Astrocyte (in vitro differentiated cells and primary cell): ENCODE results near the gene CCND1. TPM values are rescaled to one million over a fixed set of nuclear protein-coding genes. Genes with fewer than 3 reads are reported as not detected.

Source experiments
- DNase-seq: peaks from one replicate; pipeline ENCODE4 v3.0.0-alpha.2; 2010; ENCODE audit warnings: low read depth
- FAIRE-seq: peaks from 2 replicates; lab custom pipeline; 2011; peaks lifted over from hg19 to GRCh38; lab: Jason Lieb, UNC
- H2AFZ ChIP-seq: 2 replicates; pipeline ENCODE4 v1.6.0; 2012; ENCODE audit warnings: low read depth, low read length, inconsistent platforms
- H3K27ac ChIP-seq: 2 replicates; pipeline ENCODE4 v1.5.1; 2011; ENCODE audit warnings: low read depth, low read length, inconsistent platforms
- H3K27me3 ChIP-seq: 2 replicates; pipeline ENCODE4 v1.6.0; 2011; ENCODE audit warnings: low read length, inconsistent platforms; ENCODE audit not compliant: insufficient read depth
- H3K36me3 ChIP-seq: 2 replicates; pipeline ENCODE4 v1.5.1; 2011; ENCODE audit warnings: low read length, inconsistent platforms; ENCODE audit not compliant: insufficient read depth
- H3K4me1 ChIP-seq: 2 replicates; pipeline ENCODE4 v1.5.1; 2011; ENCODE audit warnings: low read length, inconsistent platforms; ENCODE audit not compliant: insufficient read depth
- H3K4me2 ChIP-seq: 2 replicates; pipeline ENCODE4 v1.6.0; 2012; ENCODE audit warnings: low read length, inconsistent platforms
- H3K4me3 ChIP-seq: 2 replicates; pipeline ENCODE4 v1.5.1; 2011; ENCODE audit warnings: low read depth, mild to moderate bottlenecking, low read length, inconsistent platforms; ENCODE audit not compliant: insufficient read depth
- H3K79me2 ChIP-seq: 2 replicates; pipeline ENCODE4 v1.6.0; 2012; ENCODE audit warnings: mild to moderate bottlenecking, low read length, inconsistent platforms; ENCODE audit not compliant: insufficient read depth
- H3K9ac ChIP-seq: 2 replicates; pipeline ENCODE4 v1.6.0; 2012; ENCODE audit warnings: mild to moderate bottlenecking, low read length, inconsistent platforms
- H3K9me3 ChIP-seq: 2 replicates; pipeline ENCODE4 v1.5.1; 2012; ENCODE audit warnings: low read depth, mild to moderate bottlenecking, low read length, inconsistent platforms; ENCODE audit not compliant: insufficient read depth
- H4K20me1 ChIP-seq: 2 replicates; pipeline ENCODE4 v1.6.0; 2012; ENCODE audit warnings: low read length, inconsistent platforms; ENCODE audit not compliant: insufficient read depth
- H3K27ac Mint-ChIP-seq: one replicate; pipeline ENCODE4 v1.8.0; 2021; ENCODE audit warnings: mild to moderate bottlenecking, mixed read lengths; ENCODE audit not compliant: unreplicated experiment
- H3K27me3 Mint-ChIP-seq: one replicate; pipeline ENCODE4 v1.8.0; 2021; ENCODE audit warnings: low read depth, mixed read lengths; ENCODE audit not compliant: unreplicated experiment
- H3K36me3 Mint-ChIP-seq: one replicate; pipeline ENCODE4 v1.8.0; 2021; ENCODE audit warnings: low read depth, mixed read lengths; ENCODE audit not compliant: unreplicated experiment
- H3K4me1 Mint-ChIP-seq: one replicate; pipeline ENCODE4 v1.8.0; 2021; ENCODE audit warnings: low read depth, mixed read lengths; ENCODE audit not compliant: unreplicated experiment
- H3K4me3 Mint-ChIP-seq: one replicate; pipeline ENCODE4 v1.8.0; 2021; ENCODE audit warnings: mild to moderate bottlenecking, moderate library complexity, mixed read lengths; ENCODE audit not compliant: unreplicated experiment
- H3K9me3 Mint-ChIP-seq: one replicate; pipeline ENCODE4 v1.8.0; 2021; ENCODE audit warnings: mild to moderate bottlenecking, mixed read lengths; ENCODE audit not compliant: unreplicated experiment
- EZH2 ChIP-seq: IDR thresholded peaks from 2 replicates; pipeline ENCODE4 v1.6.1; 2012; ENCODE audit warnings: mild to moderate bottlenecking, low read length, inconsistent platforms; ENCODE audit not compliant: insufficient read depth
- total RNA-seq: library from RNA; stranded (reverse); gene quantifications from 2 replicates; pipeline ENCODE4 v1.2.1, GENCODE V29; 2021
- TF ChIP-seq, protein P1 (sequence below): IDR thresholded peaks from 2 replicates; pipeline ENCODE4 v1.5.1; 2011; ENCODE audit warnings: low read depth, mild to moderate bottlenecking, inconsistent platforms, low read length, moderate library complexity; ENCODE audit not compliant: insufficient read depth

The CCND1 gene
- total RNA-seq, 1 donor from 2014 or later: 482 TPM

DNA sequence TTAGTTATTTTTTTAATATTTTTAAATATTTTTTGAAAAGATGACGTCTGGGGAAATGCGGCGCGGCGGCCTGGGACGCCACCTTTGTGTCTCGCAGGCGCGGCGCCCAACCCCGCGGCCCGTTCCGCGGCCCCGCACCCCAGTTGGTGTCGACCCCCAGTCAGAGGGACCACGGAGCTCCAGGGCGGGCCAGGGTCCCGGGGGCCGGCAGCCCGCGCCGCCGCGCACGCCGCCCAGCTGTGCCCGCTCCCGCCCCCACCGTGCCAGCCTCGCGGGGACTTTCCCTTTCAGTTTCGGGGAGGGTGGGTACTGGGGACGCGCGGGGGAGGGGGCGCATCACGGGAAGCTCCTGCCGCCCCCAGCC lies 1.6 kb downstream of the CCND1 start:
- DNase-seq: no peak
- H3K9me3 Mint-ChIP-seq: no peaks in the 10 kb centered on the region
- peak overlapping the region; percentile 99 for H3K4me2 ChIP-seq
- no peaks in the 10 kb centered on the region for H3K9me3 ChIP-seq
- peaks cover 13% of the 10 kb centered on the region for H3K36me3 ChIP-seq
- no peaks in the 10 kb centered on the region for H3K27me3 Mint-ChIP-seq
- FAIRE-seq: no peak
- peak overlapping the region; percentile 97 for H3K9ac ChIP-seq
- peak overlapping the region; percentile 94 for H3K27ac ChIP-seq
- no peak overlapping the region for H2AFZ ChIP-seq
- H4K20me1 ChIP-seq: peaks cover 47% of the 10 kb centered on the region
- TF ChIP-seq, protein P1, sequence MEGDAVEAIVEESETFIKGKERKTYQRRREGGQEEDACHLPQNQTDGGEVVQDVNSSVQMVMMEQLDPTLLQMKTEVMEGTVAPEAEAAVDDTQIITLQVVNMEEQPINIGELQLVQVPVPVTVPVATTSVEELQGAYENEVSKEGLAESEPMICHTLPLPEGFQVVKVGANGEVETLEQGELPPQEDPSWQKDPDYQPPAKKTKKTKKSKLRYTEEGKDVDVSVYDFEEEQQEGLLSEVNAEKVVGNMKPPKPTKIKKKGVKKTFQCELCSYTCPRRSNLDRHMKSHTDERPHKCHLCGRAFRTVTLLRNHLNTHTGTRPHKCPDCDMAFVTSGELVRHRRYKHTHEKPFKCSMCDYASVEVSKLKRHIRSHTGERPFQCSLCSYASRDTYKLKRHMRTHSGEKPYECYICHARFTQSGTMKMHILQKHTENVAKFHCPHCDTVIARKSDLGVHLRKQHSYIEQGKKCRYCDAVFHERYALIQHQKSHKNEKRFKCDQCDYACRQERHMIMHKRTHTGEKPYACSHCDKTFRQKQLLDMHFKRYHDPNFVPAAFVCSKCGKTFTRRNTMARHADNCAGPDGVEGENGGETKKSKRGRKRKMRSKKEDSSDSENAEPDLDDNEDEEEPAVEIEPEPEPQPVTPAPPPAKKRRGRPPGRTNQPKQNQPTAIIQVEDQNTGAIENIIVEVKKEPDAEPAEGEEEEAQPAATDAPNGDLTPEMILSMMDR: no peak
- no peak for TF ChIP-seq EZH2
- peaks cover 4% of the 10 kb centered on the region for H3K4me1 Mint-ChIP-seq
- H3K36me3 Mint-ChIP-seq: peaks cover 3% of the 10 kb centered on the region
- no peak overlapping the region for H3K27ac Mint-ChIP-seq
- H3K4me3 Mint-ChIP-seq: peak overlapping the region; percentile 77
- H3K4me1 ChIP-seq: peaks cover 42% of the 10 kb centered on the region
- no peaks in the 10 kb centered on the region for H3K27me3 ChIP-seq
- H3K79me2 ChIP-seq: peaks cover 79% of the 10 kb centered on the region
- H3K4me3 ChIP-seq: peak overlapping the region; percentile 98

DNA sequence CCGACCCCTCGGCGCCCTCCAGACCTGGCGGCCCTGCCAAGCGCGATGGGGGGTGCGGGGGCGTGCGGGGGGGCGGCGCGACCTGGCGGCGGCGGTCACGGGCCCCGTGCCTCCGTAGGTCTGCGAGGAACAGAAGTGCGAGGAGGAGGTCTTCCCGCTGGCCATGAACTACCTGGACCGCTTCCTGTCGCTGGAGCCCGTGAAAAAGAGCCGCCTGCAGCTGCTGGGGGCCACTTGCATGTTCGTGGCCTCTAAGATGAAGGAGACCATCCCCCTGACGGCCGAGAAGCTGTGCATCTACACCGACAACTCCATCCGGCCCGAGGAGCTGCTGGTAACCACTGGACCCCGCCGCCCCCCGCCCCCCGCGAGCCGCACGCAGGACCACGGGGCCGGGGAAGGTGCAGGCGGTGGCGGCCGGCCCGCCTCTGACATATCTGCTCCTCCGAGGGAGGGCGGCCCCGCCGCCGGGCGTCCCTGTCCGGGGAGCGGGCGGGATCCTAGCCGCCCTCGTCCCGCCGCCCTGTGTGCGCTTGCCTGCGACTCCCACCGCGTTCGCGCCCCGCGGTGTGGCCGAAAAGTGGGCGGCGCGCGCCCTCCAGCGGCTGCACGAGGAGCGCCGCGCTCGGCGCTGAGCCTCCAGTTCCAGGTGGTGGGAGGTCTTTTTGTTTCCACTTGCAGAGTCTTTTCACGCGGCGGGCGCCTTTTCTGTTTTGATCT lies 2.1 kb downstream of the CCND1 start:
- FAIRE-seq (no peak), DNase-seq (peak; percentile 44)
- H3K9me3 ChIP-seq: no peaks in the 10 kb centered on the region
- H3K4me2 ChIP-seq: peak overlapping the region; percentile 99
- TF ChIP-seq EZH2: no peak
- TF ChIP-seq, protein P1: peak; percentile 60
- no peaks in the 10 kb centered on the region for H3K27me3 ChIP-seq
- peak overlapping the region; percentile 94 for H3K27ac ChIP-seq
- Mint-ChIP-seq H3K4me1 (peaks cover 4% of the 10 kb centered on the region), H3K27me3 (no peaks in the 10 kb centered on the region), H3K27ac (no peak overlapping the region), H3K9me3 (no peaks in the 10 kb centered on the region), H3K36me3 (peaks cover 4% of the 10 kb centered on the region), H3K4me3 (peak overlapping the region; percentile 84)
- peaks cover 36% of the 10 kb centered on the region for H3K4me1 ChIP-seq
- H3K4me3 ChIP-seq: peak overlapping the region; percentile 98
- peaks cover 17% of the 10 kb centered on the region for H3K36me3 ChIP-seq
- H3K9ac ChIP-seq: peak overlapping the region; percentile 97
- peaks cover 52% of the 10 kb centered on the region for H4K20me1 ChIP-seq
- no peak overlapping the region for H2AFZ ChIP-seq
- peaks cover 85% of the 10 kb centered on the region for H3K79me2 ChIP-seq

DNA sequence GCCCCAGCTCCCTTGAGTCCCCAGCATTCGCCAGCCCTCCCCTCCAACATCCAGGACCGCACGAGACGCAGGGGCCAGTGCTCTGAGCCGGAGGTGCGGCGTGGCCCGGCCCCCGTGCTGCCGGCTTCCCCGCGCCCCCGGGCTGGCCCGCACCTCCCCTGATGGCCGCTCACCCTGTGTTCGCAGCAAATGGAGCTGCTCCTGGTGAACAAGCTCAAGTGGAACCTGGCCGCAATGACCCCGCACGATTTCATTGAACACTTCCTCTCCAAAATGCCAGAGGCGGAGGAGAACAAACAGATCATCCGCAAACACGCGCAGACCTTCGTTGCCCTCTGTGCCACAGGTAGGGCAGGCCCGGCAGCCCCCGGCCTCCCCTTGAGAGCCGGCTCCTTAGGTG lies 2.7 kb downstream of the CCND1 start:
- Histone ChIP-seq H4K20me1 (peaks cover 58% of the 10 kb centered on the region), H2AFZ (no peak overlapping the region), H3K79me2 (peaks cover 91% of the 10 kb centered on the region), H3K4me1 (peaks cover 31% of the 10 kb centered on the region), H3K36me3 (peaks cover 20% of the 10 kb centered on the region), H3K4me3 (peak overlapping the region; percentile 98), H3K9ac (peak overlapping the region; percentile 97), H3K27me3 (no peaks in the 10 kb centered on the region), H3K4me2 (peak overlapping the region; percentile 99), H3K27ac (peak overlapping the region; percentile 94), H3K9me3 (no peaks in the 10 kb centered on the region)
- H3K9me3 Mint-ChIP-seq: no peaks in the 10 kb centered on the region
- FAIRE-seq: no peak
- peaks cover 6% of the 10 kb centered on the region for H3K36me3 Mint-ChIP-seq
- peaks cover 4% of the 10 kb centered on the region for H3K4me1 Mint-ChIP-seq
- no peak for TF ChIP-seq EZH2
- TF ChIP-seq, protein P1: no peak
- H3K27ac Mint-ChIP-seq: no peak overlapping the region
- H3K4me3 Mint-ChIP-seq: peak overlapping the region; percentile 75
- no peaks in the 10 kb centered on the region for H3K27me3 Mint-ChIP-seq
- DNase-seq: no peak
